B cell (primary cell): ENCODE measurements around the gene ELOF1. TPM values are rescaled to one million over a fixed set of nuclear protein-coding genes. Genes with fewer than 3 reads are reported as not detected.

Experiments used
- ATAC-seq: fragments of 200-7000 bp; cut with Tn5 transposase; one replicate; pipeline ENCODE4 v1.10.0; 2021; ENCODE audit warnings: low read depth, mild to moderate bottlenecking, moderate number of reproducible peaks, moderate library complexity
- CTCF ChIA-PET: fragments of 350-600 bp; sonication (Branson Sonifier 250); formaldehyde crosslinking; loops from one replicate; lab custom pipeline; 2021; ENCODE audit warnings: antibody characterized with exemption, inconsistent platforms; lab: Charles Lee
- POLR2A ChIA-PET: fragments of 350-600 bp; sonication (Branson Sonifier 250); formaldehyde crosslinking; loops from one replicate; lab custom pipeline; 2021; ENCODE audit warnings: antibody characterized with exemption; lab: Charles Lee
- DNase-seq: peaks from one replicate; pipeline ENCODE4 v3.0.0; 2013
- H2AFZ ChIP-seq: 2 replicates; pipeline ENCODE4 v1.6.1; 2012; ENCODE audit warnings: mild to moderate bottlenecking, low read depth, low read length; ENCODE audit not compliant: insufficient read depth, poor library complexity, severe bottlenecking
- H3K27ac ChIP-seq, 2 donors: 1 replicate in 1 of 2; 2 replicates in 1 of 2; pipeline ENCODE4 v1.5.1; 2012 to 2013; ENCODE audit warnings: low read length in 2 of 2, mild to moderate bottlenecking in 2 of 2, moderate library complexity in 1 of 2
- H3K27me3 ChIP-seq, 4 experiments: fragments of 200-600 bp in 1 of 4; sonication (generic) in 1 of 4; replicated peaks in 1 of 4; 1 replicate in 2 of 4; 2 replicates in 2 of 4; pipeline versions ENCODE4 v1.6.1 to v1.7.0; 2013 to 2016; ENCODE audit warnings: low read length in 3 of 4, mild to moderate bottlenecking in 2 of 4, mixed read lengths in 1 of 4, moderate library complexity in 1 of 4; ENCODE audit not compliant: insufficient read depth in 4 of 4, control insufficient read depth in 3 of 4; ENCODE audit errors: control extremely low read depth in 1 of 4
- H3K36me3 ChIP-seq, 2 experiments: replicated peaks in 1 of 2; 1 replicate in 1 of 2; 2 replicates in 1 of 2; pipeline versions ENCODE4 v1.6.1 to v1.7.1; 2013; ENCODE audit warnings: low read length in 1 of 2; ENCODE audit not compliant: insufficient read depth in 2 of 2, control insufficient read depth in 1 of 2; ENCODE audit errors: control extremely low read depth in 1 of 2, extremely low read depth in 1 of 2
- H3K4me1 ChIP-seq, 2 donors: fragments of 200-600 bp in 1 of 2; sonication (generic) in 1 of 2; 1 replicate in 1 of 2; 2 replicates in 1 of 2; pipeline versions ENCODE4 v1.5.1 to v1.6.1; 2013 to 2017; ENCODE audit warnings: low read length in 2 of 2; ENCODE audit not compliant: control insufficient read depth in 2 of 2, insufficient read depth in 2 of 2
- H3K4me2 ChIP-seq: replicated peaks from 2 replicates; pipeline ENCODE3; 2012; ENCODE audit warnings: mild to moderate bottlenecking, low read depth, low read length; ENCODE audit not compliant: poor library complexity, severe bottlenecking
- H3K4me3 ChIP-seq, 5 experiments: fragments of 200-600 bp in 1 of 5; sonication (generic) in 1 of 5; 1 replicate in 3 of 5; 2 replicates in 2 of 5; pipeline versions ENCODE4 v1.5.1 to v1.7.0; 2011 to 2016; ENCODE audit warnings: low read length in 4 of 5, mild to moderate bottlenecking in 4 of 5, low read depth in 2 of 5, control low read depth in 1 of 5, moderate library complexity in 1 of 5; ENCODE audit not compliant: insufficient read depth in 1 of 5; ENCODE audit errors: control extremely low read depth in 1 of 5, extremely low read depth in 1 of 5
- H3K79me2 ChIP-seq: fragments of 200-600 bp; sonication (generic); one replicate; pipeline ENCODE4 v1.6.0; 2016; ENCODE audit warnings: low read length; ENCODE audit not compliant: control insufficient read depth, insufficient read depth
- H3K9ac ChIP-seq: fragments of 200-600 bp; sonication (generic); 2 replicates; pipeline ENCODE4 v1.6.1; 2017; ENCODE audit warnings: mild to moderate bottlenecking, low read length, moderate library complexity
- H3K9me3 ChIP-seq, 3 donors: one replicate each; pipeline versions ENCODE4 v1.6.1 to v1.7.1; 2013; ENCODE audit warnings: low read length in 2 of 3; ENCODE audit not compliant: control insufficient read depth in 2 of 3, insufficient read depth in 1 of 3; ENCODE audit errors: control extremely low read depth in 1 of 3
- H4K20me1 ChIP-seq: 2 replicates; pipeline ENCODE4 v1.6.0; 2012; ENCODE audit warnings: mild to moderate bottlenecking, low read length; ENCODE audit not compliant: insufficient read depth, control insufficient read depth, poor library complexity, severe bottlenecking
- H3K27ac Mint-ChIP-seq: one replicate; pipeline ENCODE4 v1.8.0; 2021; ENCODE audit warnings: mixed read lengths
- H3K27me3 Mint-ChIP-seq: one replicate; pipeline ENCODE4 v1.8.0; 2021; ENCODE audit warnings: mixed read lengths
- H3K4me1 Mint-ChIP-seq: one replicate; pipeline ENCODE4 v1.8.0; 2021; ENCODE audit warnings: mixed read lengths
- H3K4me3 Mint-ChIP-seq: one replicate; pipeline ENCODE4 v1.8.0; 2021; ENCODE audit warnings: mixed read lengths
- H3K9me3 Mint-ChIP-seq: one replicate; pipeline ENCODE4 v1.8.0; 2022; ENCODE audit warnings: mixed read lengths; ENCODE audit not compliant: insufficient read depth
- CTCF ChIP-seq: fragments of 200-600 bp; IDR thresholded peaks from one replicate; pipeline ENCODE4 v1.8.0; 2022; ENCODE audit warnings: antibody characterized with exemption, mild to moderate bottlenecking
- EZH2 ChIP-seq: IDR thresholded peaks from 2 replicates; pipeline ENCODE4 v1.6.1; 2012; ENCODE audit warnings: borderline replicate concordance, low read depth, mild to moderate bottlenecking, moderate library complexity, low read length; ENCODE audit not compliant: insufficient read depth, poor library complexity, severe bottlenecking
- WGBS: methylation state at CpG from one replicate; pipeline ENCODE4 v1.1.5; 2013; ENCODE audit warnings: missing lambda C conversion rate; ENCODE audit not compliant: insufficient coverage; 5-methylcytosine and 5-hydroxymethylcytosine counted together
- intact Hi-C: fragments of 100-400 bp; cut with micrococcal nuclease; formaldehyde crosslinking; loops from one replicate; pipeline ENCODE4 v1.10.0; 2022
- polyA plus RNA-seq: library from polyadenylated mRNA; depleted of rRNA; stranded (reverse); fragments of >200 nt; gene quantifications from 2 replicates; pipeline ENCODE4 v1.2.3, GENCODE V29; 2012
- total RNA-seq, 2 donors: library from RNA; stranded (reverse); fragments of 120-200 nt in 1 of 2; gene quantifications; 1 replicate in 1 of 2; 2 replicates in 1 of 2; pipeline versions ENCODE4 v1.2.3 to v1.2.4, GENCODE V29; 2013 to 2022

Gene ELOF1
- total and polyA plus RNA-seq, 2 donors (not counting 1 experiment from before 2014, with no cell fraction given): 69.5 to 76.2 TPM

GRCh38 chr19:11519138-11519537 lies 39.9 kb downstream of the ELOF1 start:
- no peak overlapping the region for H3K27ac ChIP-seq
- H3K27me3 ChIP-seq: no peaks in the 10 kb centered on the region
- H3K27me3 Mint-ChIP-seq: no peaks in the 10 kb centered on the region
- H3K36me3 ChIP-seq: peaks cover 3 to 33% of the 10 kb centered on the region in 2 experiments
- H3K27ac Mint-ChIP-seq: no peak overlapping the region
- ChIA-PET POLR2A (no interaction called here), CTCF (interaction anchor here (0.9 kb wide), 1 partner anchor 9 kb away, joined by 3 read pairs; no protein-coding TSS in a partner anchor)
- no peak for DNase-seq
- no peak for TF ChIP-seq EZH2
- TF ChIP-seq CTCF: no peak
- no peaks in the 10 kb centered on the region for H4K20me1 ChIP-seq
- H3K9me3 Mint-ChIP-seq: no peaks in the 10 kb centered on the region
- no peak for ATAC-seq
- no peak overlapping the region for H3K9ac ChIP-seq
- no peaks in the 10 kb centered on the region for H3K4me1 Mint-ChIP-seq
- H3K9me3 ChIP-seq: no peaks in the 10 kb centered on the region
- H3K79me2 ChIP-seq: peaks cover 15% of the 10 kb centered on the region
- no peaks in the 10 kb centered on the region for H3K4me1 ChIP-seq
- intact Hi-C loops: no loop called here
- no peak overlapping the region for H3K4me3 ChIP-seq
- WGBS: 97% methylated on average over 9 of the region's 9 CpGs
- no peak overlapping the region for H3K4me3 Mint-ChIP-seq
- no peak overlapping the region for H3K4me2 ChIP-seq
- no peak overlapping the region for H2AFZ ChIP-seq

GRCh38 chr19:11513946-11514345 lies 45.1 kb downstream of the ELOF1 start:
- Histone ChIP-seq H3K4me3 (no peak overlapping the region), H3K4me2 (no peak overlapping the region), H3K9ac (no peak overlapping the region), H2AFZ (no peak overlapping the region), H3K4me1 (no peaks in the 10 kb centered on the region), H3K79me2 (peaks cover 5% of the 10 kb centered on the region), H3K9me3 (no peaks in the 10 kb centered on the region), H3K27ac (no peak overlapping the region), H3K27me3 (no peaks in the 10 kb centered on the region), H3K36me3 (peaks cover 8 to 36% of the 10 kb centered on the region in 2 experiments), H4K20me1 (no peaks in the 10 kb centered on the region)
- TF ChIP-seq CTCF: no peak
- no peak for TF ChIP-seq EZH2
- H3K27me3 Mint-ChIP-seq: no peaks in the 10 kb centered on the region
- ATAC-seq: no peak
- no peak overlapping the region for H3K27ac Mint-ChIP-seq
- POLR2A ChIA-PET: no interaction called here
- no peaks in the 10 kb centered on the region for H3K4me1 Mint-ChIP-seq
- no peaks in the 10 kb centered on the region for H3K9me3 Mint-ChIP-seq
- no peak overlapping the region for H3K4me3 Mint-ChIP-seq
- DNase-seq: no peak
- CTCF ChIA-PET: no interaction called here
- 98% methylated on average over 20 of the region's 20 CpGs for WGBS
- intact Hi-C loops: no loop called here
